ENCODE data around the gene PHIP. TPM values are rescaled to one million over a fixed set of nuclear protein-coding genes. Genes with fewer than 3 reads are reported as not detected.

Gene PHIP
- total RNA-seq, 1 donor = 26.3 TPM

GRCh38 chr6:79072640-79073181, 5.3 kb downstream of the PHIP start:
- no peak for DNase-seq (ENCODE audit: low read depth)
- TF ChIP-seq CTCF (IDR thresholded peaks at IDR 0.05; ENCODE audit: insufficient read depth, low read depth, low read length) = no peak
- no peak overlapping the region for H3K4me3 ChIP-seq (ENCODE audit: low read depth, low read length)

GRCh38 chr6:79071547-79071946, 6.5 kb downstream of the PHIP start:
- no peak overlapping the region for H3K4me3 ChIP-seq (ENCODE audit: low read depth, low read length)
- TF ChIP-seq CTCF (IDR thresholded peaks at IDR 0.05; ENCODE audit: insufficient read depth, low read depth, low read length) = no peak
- no peak for DNase-seq (ENCODE audit: low read depth)

- DNase-seq (ENCODE audit: low read depth) = no peak
- no peak for TF ChIP-seq CTCF (IDR thresholded peaks at IDR 0.05; ENCODE audit: insufficient read depth, low read depth, low read length)
- H3K4me3 ChIP-seq (ENCODE audit: low read depth, low read length) = no peak overlapping the region
Measured at GRCh38 chr6:79070206-79070825, 7.7 kb downstream of the PHIP start.

- TF ChIP-seq CTCF (IDR thresholded peaks at IDR 0.05; ENCODE audit: insufficient read depth, low read depth, low read length) = no peak
Measured at GRCh38 chr6:79066828-79067227, 11.2 kb downstream of the PHIP start.

GRCh38 chr6:79066330-79066729, 11.7 kb downstream of the PHIP start:
- no peak overlapping the region for H3K4me3 ChIP-seq (ENCODE audit: low read depth, low read length)
- TF ChIP-seq CTCF (IDR thresholded peaks at IDR 0.05; ENCODE audit: insufficient read depth, low read depth, low read length) = no peak
- DNase-seq (ENCODE audit: low read depth) = no peak

More at GRCh38 chr6:79066828-79067227, 11.2 kb downstream of the PHIP start:
- no peak overlapping the region for H3K4me3 ChIP-seq (ENCODE audit: low read depth, low read length)
- DNase-seq (ENCODE audit: low read depth) = no peak

GRCh38 chr6:79065232-79065631, 12.8 kb downstream of the PHIP start:
- no peak for DNase-seq (ENCODE audit: low read depth)
- TF ChIP-seq CTCF (IDR thresholded peaks at IDR 0.05; ENCODE audit: insufficient read depth, low read depth, low read length) = no peak
- H3K4me3 ChIP-seq (ENCODE audit: low read depth, low read length) = no peak overlapping the region

GRCh38 chr6:79064635-79065034, 13.4 kb downstream of the PHIP start:
- H3K4me3 ChIP-seq (ENCODE audit: low read depth, low read length) = no peak overlapping the region
- no peak for TF ChIP-seq CTCF (IDR thresholded peaks at IDR 0.05; ENCODE audit: insufficient read depth, low read depth, low read length)
- DNase-seq (ENCODE audit: low read depth) = no peak
